Fibroblast of gingiva (primary cell): Measurements from ENCODE around the gene AKAP9.
"Not testable (repeated sequence)": the region's sequence is repeated elsewhere in the genome, so short reads cannot be mapped to it uniquely, and the experiment has no call there.

Experiments
- DNase-seq: peaks from one replicate; pipeline ENCODE4 v3.0.0-alpha.2; 2011; ENCODE audit warnings: low read depth

Gene AKAP9

DNA sequence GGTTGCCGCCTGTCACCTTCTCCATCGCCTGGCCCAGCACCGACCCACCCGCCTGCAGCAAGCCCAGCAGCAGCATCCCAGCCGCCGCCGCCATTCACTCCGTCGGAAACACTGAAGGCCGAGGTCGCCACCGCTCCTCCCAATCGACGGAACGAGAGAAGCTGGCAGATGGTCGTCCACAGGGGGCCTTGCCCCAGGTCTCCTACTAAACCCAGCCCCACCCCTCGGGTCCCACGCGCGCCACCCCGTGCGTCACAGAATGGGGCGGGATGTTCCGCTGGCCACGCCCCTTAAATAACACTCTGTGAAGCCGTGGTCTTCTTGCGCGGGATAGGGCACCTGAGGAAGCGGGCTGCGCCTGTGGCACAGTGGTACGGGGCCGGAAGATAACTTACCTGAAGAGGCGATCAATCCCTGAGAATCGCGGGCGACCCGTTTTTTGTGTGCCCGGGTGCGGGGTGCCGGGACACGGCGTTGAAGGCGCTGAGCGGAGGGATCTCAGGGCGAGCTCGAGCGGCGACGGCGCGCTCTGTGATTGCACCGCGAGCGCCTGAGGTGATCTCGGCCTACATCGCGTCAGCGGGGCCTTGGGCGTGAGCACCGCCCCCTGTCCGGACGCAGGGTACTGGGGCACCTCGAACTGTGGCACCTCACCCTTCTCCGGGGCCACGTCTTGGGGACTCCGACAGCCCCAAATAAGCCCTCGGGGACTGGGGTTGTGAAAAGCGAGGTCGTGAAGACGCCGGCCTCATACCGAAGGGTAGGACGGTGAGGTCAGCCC lies 193.8 kb downstream of the AKAP9 start, which contains the start of gene CYP51A1:
Gene CYP51A1 (minus strand): TSS at position 207 of the 781 bp plus-strand sequence. CDS start 113 bp downstream, at position 94.
- peak; percentile 97 for DNase-seq

DNA sequence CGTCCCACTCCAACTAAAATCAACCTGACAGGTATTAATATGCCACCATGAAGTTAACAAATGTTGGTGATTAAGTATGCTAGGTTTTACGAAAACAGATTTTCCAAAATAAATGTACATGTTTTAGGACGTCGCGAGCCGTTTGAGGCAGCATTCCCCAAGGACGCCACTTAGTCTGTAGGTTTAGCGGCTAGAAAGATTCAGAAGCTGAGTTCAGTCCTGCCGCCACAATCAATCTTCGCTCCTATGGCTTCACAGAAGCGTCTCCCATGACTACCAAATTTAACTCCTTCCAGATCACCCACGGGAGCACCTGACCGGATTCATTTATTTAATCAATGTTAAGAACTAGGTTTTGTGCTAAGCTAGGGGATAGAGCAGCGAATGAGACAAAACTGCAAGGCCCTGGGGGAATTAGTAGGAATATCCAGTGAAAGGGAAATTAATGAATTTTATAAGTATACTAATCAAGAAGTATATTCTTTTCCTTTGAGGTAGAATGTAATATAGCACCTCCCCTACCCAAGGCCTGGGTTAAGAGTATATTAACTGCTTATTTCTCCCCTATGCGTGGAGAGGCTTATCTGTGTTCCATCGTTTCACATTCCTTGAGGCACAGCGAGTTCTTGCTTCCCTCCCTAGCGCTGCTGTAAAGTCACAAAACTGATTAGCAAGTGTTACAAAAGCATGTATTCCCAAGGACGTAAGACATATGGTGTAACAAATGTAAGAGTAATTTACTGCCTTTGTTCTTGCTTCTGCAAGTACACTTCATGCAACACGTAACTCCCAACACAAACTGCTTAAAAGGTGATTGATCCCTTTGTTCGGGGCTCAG lies 194.6 kb downstream of the AKAP9 start:
- no peak for DNase-seq

- DNase-seq: no peak
These were observed 196.9 kb downstream of the AKAP9 start for GRCh38 chr7:92137557-92137956.

DNA sequence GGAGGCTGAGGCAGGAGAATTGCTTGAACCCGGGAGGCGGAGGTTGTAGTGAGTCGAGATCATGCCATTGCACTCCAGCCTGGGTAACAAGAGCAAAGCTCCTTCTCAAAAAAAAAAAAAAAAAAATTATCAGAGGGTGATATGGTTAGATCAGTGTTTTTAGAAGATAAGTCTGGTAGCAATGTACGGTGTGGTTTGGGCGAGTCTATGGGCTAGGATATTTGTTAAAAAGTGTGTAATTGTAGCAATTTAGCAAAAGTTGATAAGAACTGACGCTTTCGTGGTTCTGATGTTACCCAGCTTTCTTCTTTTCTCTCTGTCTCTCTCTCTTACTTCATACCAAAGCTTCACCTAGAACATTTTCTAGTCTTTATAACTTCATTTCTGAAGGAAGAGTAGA lies 200.5 kb downstream of the AKAP9 start:
- DNase-seq: no peak

DNA sequence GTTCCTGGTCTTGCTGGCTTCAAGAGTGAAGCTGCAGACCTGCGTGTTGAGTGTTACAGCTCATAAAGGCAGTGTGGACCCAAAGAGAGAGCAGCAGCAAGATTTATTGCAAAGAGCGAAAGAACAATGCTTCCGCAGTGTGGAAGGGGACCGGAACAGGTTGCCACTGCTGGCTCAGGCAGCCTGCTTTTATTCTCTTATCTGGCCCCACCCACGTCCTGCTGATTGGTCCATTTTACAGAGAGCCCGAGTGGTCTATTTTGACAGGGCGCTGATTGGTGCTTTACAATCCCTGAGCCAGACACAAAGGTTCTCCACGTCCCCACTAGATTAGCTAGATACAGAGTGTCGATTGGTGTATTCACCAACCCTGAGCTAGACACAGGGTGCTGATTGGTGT lies 202.1 kb downstream of the AKAP9 start:
- DNase-seq: not testable (repeated sequence)

- not testable (repeated sequence) for DNase-seq
These were observed 202.7 kb downstream of the AKAP9 start for GRCh38 chr7:92143192-92143880.

- DNase-seq: no peak
These were observed 209.1 kb downstream of the AKAP9 start for GRCh38 chr7:92149736-92150239.

GRCh38 chr7:92150450-92151017 lies 209.9 kb downstream of the AKAP9 start:
- no peak for DNase-seq

GRCh38 chr7:92155108-92155739 lies 214.6 kb downstream of the AKAP9 start:
- no peak for DNase-seq

- peak; percentile 70 for DNase-seq
These were observed 216.3 kb downstream of the AKAP9 start for GRCh38 chr7:92156990-92157389.

DNA sequence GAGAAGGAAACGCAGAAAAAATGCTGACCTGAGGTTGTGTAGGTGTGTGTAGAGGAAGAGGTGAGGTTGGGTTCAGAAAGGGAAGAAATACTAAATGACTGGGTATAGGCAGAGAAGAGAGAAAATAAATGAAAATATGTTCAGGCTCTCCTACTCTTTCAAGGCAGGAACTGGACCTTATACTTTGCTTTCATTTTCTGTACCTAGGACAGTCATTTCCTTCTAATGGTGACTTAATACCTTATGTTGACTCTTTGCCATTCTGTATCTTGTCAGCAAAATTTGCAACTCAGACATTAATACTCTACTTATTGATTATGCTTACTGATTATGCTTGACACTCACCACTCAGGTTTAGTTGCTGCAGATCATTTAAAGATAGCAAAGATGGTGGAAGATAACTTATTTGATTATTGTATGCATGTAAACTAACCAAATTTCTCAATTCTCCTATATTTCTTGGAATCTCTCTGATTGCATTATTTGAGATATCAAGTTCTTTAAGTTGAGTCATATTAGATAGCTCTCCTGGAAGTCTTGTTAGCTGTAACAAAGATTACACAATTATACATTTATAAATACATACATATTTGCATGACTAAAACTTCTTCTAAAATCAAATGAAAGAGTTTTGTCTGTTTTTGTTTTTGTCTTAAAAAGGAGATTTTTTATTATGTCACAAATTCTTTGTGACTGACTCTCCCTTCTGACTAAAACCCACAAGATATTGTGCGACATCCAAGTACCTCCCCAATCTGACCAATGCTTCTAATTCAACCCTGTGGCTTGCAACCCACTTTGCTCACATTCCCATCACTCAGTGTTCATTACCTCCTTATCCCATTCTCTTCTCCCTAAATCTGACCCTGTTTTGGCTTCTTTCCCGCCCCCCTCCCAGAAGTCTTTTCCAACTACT lies 218.3 kb downstream of the AKAP9 start:
- peak; percentile 92 for DNase-seq
